HuH-7 (cell line): ENCODE measurements around the gene SCNN1A.

Experiments
- DNase-seq: peaks from one replicate; pipeline ENCODE4 v3.0.0; 2011; ENCODE audit warnings: low spot score

The SCNN1A gene

GRCh38 chr12:6367969-6368892 lies 7.1 kb downstream of the SCNN1A start:
- DNase-seq, result no peak

- DNase-seq, result no peak
These were observed 8.0 kb downstream of the SCNN1A start for GRCh38 chr12:6367065-6367968.

- DNase-seq, result no peak
These were observed 11.4 kb downstream of the SCNN1A start for GRCh38 chr12:6364044-6364374.

- peak; percentile 94 for DNase-seq
These were observed 11.9 kb downstream of the SCNN1A start for GRCh38 chr12:6363330-6364043.

GRCh38 chr12:6363010-6363329 lies 12.4 kb downstream of the SCNN1A start:
- no peak for DNase-seq

GRCh38 chr12:6362403-6362802 lies 13.0 kb downstream of the SCNN1A start:
- no peak for DNase-seq

- no peak for DNase-seq
These were observed 13.5 kb downstream of the SCNN1A start for GRCh38 chr12:6361834-6362233.

GRCh38 chr12:6360578-6361490 lies 14.5 kb downstream of the SCNN1A start:
- DNase-seq, result no peak

GRCh38 chr12:6360080-6360571 lies 15.2 kb downstream of the SCNN1A start:
- DNase-seq, result no peak

- no peak for DNase-seq
These were observed 16.5 kb downstream of the SCNN1A start for GRCh38 chr12:6358881-6359280.

GRCh38 chr12:6356374-6356820 lies 19.0 kb downstream of the SCNN1A start:
- no peak for DNase-seq

GRCh38 chr12:6355491-6356373 lies 19.6 kb downstream of the SCNN1A start:
- no peak for DNase-seq

GRCh38 chr12:6354495-6355393 lies 20.6 kb downstream of the SCNN1A start:
- no peak for DNase-seq

- no peak for DNase-seq
These were observed 22.9 kb downstream of the SCNN1A start for GRCh38 chr12:6352193-6353173.

- no peak for DNase-seq
These were observed 23.7 kb downstream of the SCNN1A start for GRCh38 chr12:6351622-6352021.

- no peak for DNase-seq
These were observed 27.7 kb downstream of the SCNN1A start for GRCh38 chr12:6347367-6348338.

- DNase-seq, result no peak
These were observed 28.4 kb downstream of the SCNN1A start for GRCh38 chr12:6346942-6347341.
